Upper lobe of left lung (tissue), 6 donors: Measurements from ENCODE around the gene ATF7. TPM values are rescaled to one million over a fixed set of nuclear protein-coding genes. Genes with fewer than 3 reads are reported as not detected.
A peak's percentile ranks its signal among the peaks of the same experiment; 100 is the strongest.

Source experiments
- ATAC-seq, 2 donors: fragments of 200-7000 bp; cut with Tn5 transposase; one replicate each; pipeline ENCODE4 v1.9.1; 2022; ENCODE audit warnings: mild to moderate bottlenecking in 2 of 2, moderate library complexity in 2 of 2; ENCODE audit not compliant: low FRiP score in 2 of 2
- DNase-seq, 2 donors: peaks; one replicate each; pipeline ENCODE4 v3.0.0-alpha.2; 2019 to 2020
- H3K27ac ChIP-seq, 4 donors: fragments of 200-600 bp; sonication (generic); one replicate each; pipeline ENCODE4 v1.5.1; 2016 to 2019
- H3K27me3 ChIP-seq, 4 donors: fragments of 200-600 bp; sonication (generic); one replicate each; pipeline ENCODE4 v1.5.1; 2017 to 2019
- H3K36me3 ChIP-seq, 4 donors: fragments of 200-600 bp; sonication (generic); one replicate each; pipeline ENCODE4 v1.5.1; 2016 to 2019
- H3K4me1 ChIP-seq, 4 donors: fragments of 200-600 bp; sonication (generic); one replicate each; pipeline ENCODE4 v1.5.1; 2018 to 2019
- H3K4me3 ChIP-seq, 4 donors: fragments of 200-600 bp; sonication (generic); one replicate each; pipeline ENCODE4 v1.5.1; 2017 to 2019; ENCODE audit warnings: mild to moderate bottlenecking in 2 of 4, moderate library complexity in 1 of 4
- H3K9me3 ChIP-seq, 4 donors: fragments of 200-600 bp; sonication (generic); one replicate each; pipeline ENCODE4 v1.5.1; 2018 to 2019
- EP300 ChIP-seq, 4 donors: sonication (generic); formaldehyde crosslinking; IDR thresholded peaks; one replicate each; pipeline ENCODE4 v1.5.1; 2017; ENCODE audit warnings: antibody characterized with exemption in 4 of 4, control low read depth in 2 of 4
- POLR2A ChIP-seq, 4 donors: fragments of 450-650 bp; IDR thresholded peaks; one replicate each; pipeline ENCODE4 v1.5.1; 2016 to 2017; ENCODE audit warnings: antibody characterized with exemption in 4 of 4, mild to moderate bottlenecking in 2 of 4
- POLR2AphosphoS5 ChIP-seq, 2 donors: sonication (generic); formaldehyde crosslinking; IDR thresholded peaks; one replicate each; pipeline ENCODE4 v1.5.1; 2017; ENCODE audit warnings: antibody characterized with exemption in 2 of 2
- WGBS, 2 donors: methylation state at CpG; one replicate each; pipeline ENCODE4 v1.1.5; 2017 to 2018; 5-methylcytosine and 5-hydroxymethylcytosine counted together
- total RNA-seq, 6 donors: library from RNA; depleted of rRNA in 4 of 6; stranded (reverse); fragments of >200 nt in 4 of 6; gene quantifications; one replicate each; pipeline versions ENCODE4 v1.1.0 to v1.2.1, GENCODE V29; 2016 to 2021
- TF ChIP-seq, protein P1 (sequence below), 6 experiments: fragments of 450-650 bp in 4 of 6; fragments of 200-600 bp in 2 of 6; sonication (generic) in 2 of 6; IDR thresholded peaks; one replicate each; pipeline ENCODE4 v1.5.1; 2016 to 2019; ENCODE audit warnings: antibody characterized with exemption in 6 of 6
- donor health status: DM: no; HTN: no; CAD: no; lungs with moderate emphysema.
- donor health status: DM: no; HTN: yes; CAD: no; lungs with severe emphysema.

Gene ATF7
- total RNA-seq, 6 donors from 2014 or later = 23.4 to 48.9 (median 41.2) TPM

GRCh38 chr12:53480491-53481442 lies 145.4 kb downstream of the ATF7 start:
- Histone ChIP-seq H3K4me1 (peaks cover 0 to 31% (median 10%) of the 10 kb centered on the region in 4 donors), H3K27me3 (no peaks in the 10 kb centered on the region), H3K27ac (peak overlapping the region in 2 of 4 donors; percentile 20 to 37), H3K9me3 (no peaks in the 10 kb centered on the region), H3K4me3 (no peak overlapping the region), H3K36me3 (peaks cover 22 to 100% (median 89%) of the 10 kb centered on the region in 4 donors)
- ATAC-seq (no peak), DNase-seq (no peak)
- no peak for TF ChIP-seq EP300 (IDR thresholded peaks at IDR 0.05)
- no peak for TF ChIP-seq POLR2A (IDR thresholded peaks at IDR 0.05)
- TF ChIP-seq, protein P1, sequence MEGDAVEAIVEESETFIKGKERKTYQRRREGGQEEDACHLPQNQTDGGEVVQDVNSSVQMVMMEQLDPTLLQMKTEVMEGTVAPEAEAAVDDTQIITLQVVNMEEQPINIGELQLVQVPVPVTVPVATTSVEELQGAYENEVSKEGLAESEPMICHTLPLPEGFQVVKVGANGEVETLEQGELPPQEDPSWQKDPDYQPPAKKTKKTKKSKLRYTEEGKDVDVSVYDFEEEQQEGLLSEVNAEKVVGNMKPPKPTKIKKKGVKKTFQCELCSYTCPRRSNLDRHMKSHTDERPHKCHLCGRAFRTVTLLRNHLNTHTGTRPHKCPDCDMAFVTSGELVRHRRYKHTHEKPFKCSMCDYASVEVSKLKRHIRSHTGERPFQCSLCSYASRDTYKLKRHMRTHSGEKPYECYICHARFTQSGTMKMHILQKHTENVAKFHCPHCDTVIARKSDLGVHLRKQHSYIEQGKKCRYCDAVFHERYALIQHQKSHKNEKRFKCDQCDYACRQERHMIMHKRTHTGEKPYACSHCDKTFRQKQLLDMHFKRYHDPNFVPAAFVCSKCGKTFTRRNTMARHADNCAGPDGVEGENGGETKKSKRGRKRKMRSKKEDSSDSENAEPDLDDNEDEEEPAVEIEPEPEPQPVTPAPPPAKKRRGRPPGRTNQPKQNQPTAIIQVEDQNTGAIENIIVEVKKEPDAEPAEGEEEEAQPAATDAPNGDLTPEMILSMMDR (IDR thresholded peaks at IDR 0.05) = no peak
- TF ChIP-seq POLR2AphosphoS5 (IDR thresholded peaks at IDR 0.05) = no peak
- WGBS, 2 donors = 74 to 77% methylated on average over 12 of the region's 12 CpGs

GRCh38 chr12:53479331-53479730 lies 146.9 kb downstream of the ATF7 start:
- H3K27ac ChIP-seq = no peak overlapping the region

GRCh38 chr12:53478865-53479264 lies 147.3 kb downstream of the ATF7 start:
- H3K4me1 ChIP-seq = peaks cover 0 to 40% (median 12%) of the 10 kb centered on the region in 4 donors
- TF ChIP-seq EP300 (IDR thresholded peaks at IDR 0.05) = no peak
- TF ChIP-seq, protein P1 (IDR thresholded peaks at IDR 0.05) = no peak
- no peak for TF ChIP-seq POLR2A (IDR thresholded peaks at IDR 0.05)
- no peak for TF ChIP-seq POLR2AphosphoS5 (IDR thresholded peaks at IDR 0.05)
- 57 to 70% methylated on average over 1 of the region's 1 CpG for WGBS, 2 donors

More at GRCh38 chr12:53479331-53479730, 146.9 kb downstream of the ATF7 start:
- TF ChIP-seq POLR2AphosphoS5 (IDR thresholded peaks at IDR 0.05) (no peak), POLR2A (IDR thresholded peaks at IDR 0.05) (no peak), EP300 (IDR thresholded peaks at IDR 0.05) (no peak)
- TF ChIP-seq, protein P1 (IDR thresholded peaks at IDR 0.05) = no peak
- no peak overlapping the region for H3K4me3 ChIP-seq
- H3K9me3 ChIP-seq = no peaks in the 10 kb centered on the region
- no peak for ATAC-seq
- H3K27me3 ChIP-seq = no peaks in the 10 kb centered on the region
- no peak for DNase-seq
- peaks cover 0 to 38% (median 11%) of the 10 kb centered on the region in 4 donors for H3K4me1 ChIP-seq
- 78 to 92% methylated on average over 5 of the region's 5 CpGs for whole genome bisulfite sequencing, 2 donors
- H3K36me3 ChIP-seq = peaks cover 36 to 100% (median 92%) of the 10 kb centered on the region in 4 donors

GRCh38 chr12:53476769-53477209 lies 149.4 kb downstream of the ATF7 start:
- no peaks in the 10 kb centered on the region for H3K9me3 ChIP-seq
- H3K4me3 ChIP-seq = no peak overlapping the region

More at GRCh38 chr12:53478865-53479264, 147.3 kb downstream of the ATF7 start:
- Histone ChIP-seq H3K27me3 (no peaks in the 10 kb centered on the region), H3K36me3 (peaks cover 38 to 100% (median 92%) of the 10 kb centered on the region in 4 donors), H3K27ac (peak overlapping the region in 1 of 4 donors; percentile 15), H3K4me3 (no peak overlapping the region), H3K9me3 (no peaks in the 10 kb centered on the region)
- DNase-seq (no peak), ATAC-seq (no peak)

More at GRCh38 chr12:53476769-53477209, 149.4 kb downstream of the ATF7 start:
- peak in 1 of 2 donors; percentile 28 for ATAC-seq
- peak overlapping the region in 2 of 4 donors; percentile 6 to 35 for H3K27ac ChIP-seq
- peaks cover 44 to 100% (median 95%) of the 10 kb centered on the region in 4 donors for H3K36me3 ChIP-seq
- TF ChIP-seq POLR2AphosphoS5 (IDR thresholded peaks at IDR 0.05) (no peak), POLR2A (IDR thresholded peaks at IDR 0.05) (no peak)
- TF ChIP-seq, protein P1 (IDR thresholded peaks at IDR 0.05) = peak in 1 of 6 experiments; percentile 10
- 66 to 68% methylated on average over 2 of the region's 2 CpGs for WGBS, 2 donors
- no peak for DNase-seq
- no peaks in the 10 kb centered on the region for H3K27me3 ChIP-seq
- H3K4me1 ChIP-seq = peaks cover 15 to 40% (median 24%) of the 10 kb centered on the region in 4 donors
